GM18517 (cell line): ENCODE data around the gene HCRTR2.
"Not testable (repeated sequence)": the region's sequence is repeated elsewhere in the genome, so short reads cannot be mapped to it uniquely, and the experiment has no call there.

Experiments
- ATAC-seq: cut with Tn5 transposase; IDR thresholded peaks from one replicate; pipeline ENCODE4 v1.9.1; 2021; ENCODE audit warnings: mild to moderate bottlenecking, moderate library complexity; ENCODE audit not compliant: unreplicated experiment

HCRTR2 gene

GRCh38 chr6:55210952-55211351 is 36.6 kb downstream of the HCRTR2 start:
- no peak for ATAC-seq

GRCh38 chr6:55212156-55212555 is 37.8 kb downstream of the HCRTR2 start:
- no peak for ATAC-seq

GRCh38 chr6:55220961-55221360 is 46.6 kb downstream of the HCRTR2 start:
- no peak for ATAC-seq

GRCh38 chr6:55227862-55228261 is 53.5 kb downstream of the HCRTR2 start:
- ATAC-seq, result no peak

- no peak for ATAC-seq
These were observed 64.8 kb downstream of the HCRTR2 start for GRCh38 chr6:55239099-55239498.

- not testable (repeated sequence) for ATAC-seq
These were observed 66.8 kb downstream of the HCRTR2 start for GRCh38 chr6:55240975-55241605.

- no peak for ATAC-seq
These were observed 76.1 kb downstream of the HCRTR2 start for GRCh38 chr6:55250400-55250799.

GRCh38 chr6:55255113-55255512 is 80.8 kb downstream of the HCRTR2 start:
- no peak for ATAC-seq

- no peak for ATAC-seq
These were observed 85.9 kb downstream of the HCRTR2 start for GRCh38 chr6:55260181-55260580.

- ATAC-seq, result no peak
These were observed 91.2 kb downstream of the HCRTR2 start for GRCh38 chr6:55265409-55266114.

- no peak for ATAC-seq
These were observed 92.6 kb downstream of the HCRTR2 start for GRCh38 chr6:55266896-55267295.

GRCh38 chr6:55276745-55277530 is 102.6 kb downstream of the HCRTR2 start:
- peak; percentile 72 for ATAC-seq

- ATAC-seq, result no peak
These were observed 103.3 kb downstream of the HCRTR2 start for GRCh38 chr6:55277646-55278045.

GRCh38 chr6:55281215-55281614 is 106.9 kb downstream of the HCRTR2 start:
- ATAC-seq, result no peak

GRCh38 chr6:55282115-55282514 is 107.8 kb downstream of the HCRTR2 start:
- ATAC-seq, result no peak

GRCh38 chr6:55286824-55287223 is 112.5 kb downstream of the HCRTR2 start:
- no peak for ATAC-seq

GRCh38 chr6:55290736-55291135 is 116.4 kb downstream of the HCRTR2 start:
- no peak for ATAC-seq

GRCh38 chr6:55293116-55293515 is 118.8 kb downstream of the HCRTR2 start:
- no peak for ATAC-seq

- not testable (repeated sequence) for ATAC-seq
These were observed 122.9 kb downstream of the HCRTR2 start for GRCh38 chr6:55297214-55297613.

- ATAC-seq, result no peak
These were observed 125.1 kb downstream of the HCRTR2 start for GRCh38 chr6:55299286-55299985.

GRCh38 chr6:55304747-55305146 is 130.4 kb downstream of the HCRTR2 start:
- ATAC-seq, result no peak
